ENCODE measurements around the gene FHOD3. TPM values are rescaled to one million over a fixed set of nuclear protein-coding genes. Genes with fewer than 3 reads are reported as not detected.

The FHOD3 gene
- total and polyA plus RNA-seq, 4 donors = 0.57 to 1.3 (median 1.2) TPM; not detected in 1

- Histone ChIP-seq H3K4me3 (ENCODE audit: low read depth in 1 of 3, low read length in 3 of 3) (no peak overlapping the region), H3K27ac (ENCODE audit: low read depth in 1 of 2, low read length in 2 of 2) (no peak overlapping the region), H3K9me3 (ENCODE audit: control insufficient read depth in 4 of 4, low read length in 3 of 4) (no peaks in the 10 kb centered on the region), H3K36me3 (ENCODE audit: control insufficient read depth in 4 of 4, insufficient read depth in 3 of 4, low read depth in 1 of 4, low read length in 3 of 4) (no peaks in the 10 kb centered on the region), H3K27me3 (ENCODE audit: control insufficient read depth in 4 of 4, insufficient read depth in 4 of 4, low read length in 3 of 4) (no peaks in the 10 kb centered on the region), H3K9ac (ENCODE audit: low read depth in 1 of 2, low read length in 2 of 2) (no peak overlapping the region), H3K4me1 (ENCODE audit: control insufficient read depth in 4 of 4, insufficient read depth in 4 of 4, low read length in 3 of 4) (no peaks in the 10 kb centered on the region)
- 94% methylated on average over 19 of the region's 19 CpGs for WGBS
- no peak for DNase-seq (ENCODE audit: low spot score)
- no peak for TF ChIP-seq FOXA2 (IDR thresholded peaks at IDR 0.05)
- no peak for TF ChIP-seq SP1 (IDR thresholded peaks at IDR 0.05)
- no peak for TF ChIP-seq ATF3 (IDR thresholded peaks at IDR 0.05)
- TF ChIP-seq, protein P1, sequence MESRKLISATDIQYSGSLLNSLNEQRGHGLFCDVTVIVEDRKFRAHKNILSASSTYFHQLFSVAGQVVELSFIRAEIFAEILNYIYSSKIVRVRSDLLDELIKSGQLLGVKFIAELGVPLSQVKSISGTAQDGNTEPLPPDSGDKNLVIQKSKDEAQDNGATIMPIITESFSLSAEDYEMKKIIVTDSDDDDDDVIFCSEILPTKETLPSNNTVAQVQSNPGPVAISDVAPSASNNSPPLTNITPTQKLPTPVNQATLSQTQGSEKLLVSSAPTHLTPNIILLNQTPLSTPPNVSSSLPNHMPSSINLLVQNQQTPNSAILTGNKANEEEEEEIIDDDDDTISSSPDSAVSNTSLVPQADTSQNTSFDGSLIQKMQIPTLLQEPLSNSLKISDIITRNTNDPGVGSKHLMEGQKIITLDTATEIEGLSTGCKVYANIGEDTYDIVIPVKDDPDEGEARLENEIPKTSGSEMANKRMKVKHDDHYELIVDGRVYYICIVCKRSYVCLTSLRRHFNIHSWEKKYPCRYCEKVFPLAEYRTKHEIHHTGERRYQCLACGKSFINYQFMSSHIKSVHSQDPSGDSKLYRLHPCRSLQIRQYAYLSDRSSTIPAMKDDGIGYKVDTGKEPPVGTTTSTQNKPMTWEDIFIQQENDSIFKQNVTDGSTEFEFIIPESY (IDR thresholded peaks at IDR 0.05) = no peak
- TF ChIP-seq, protein P2, sequence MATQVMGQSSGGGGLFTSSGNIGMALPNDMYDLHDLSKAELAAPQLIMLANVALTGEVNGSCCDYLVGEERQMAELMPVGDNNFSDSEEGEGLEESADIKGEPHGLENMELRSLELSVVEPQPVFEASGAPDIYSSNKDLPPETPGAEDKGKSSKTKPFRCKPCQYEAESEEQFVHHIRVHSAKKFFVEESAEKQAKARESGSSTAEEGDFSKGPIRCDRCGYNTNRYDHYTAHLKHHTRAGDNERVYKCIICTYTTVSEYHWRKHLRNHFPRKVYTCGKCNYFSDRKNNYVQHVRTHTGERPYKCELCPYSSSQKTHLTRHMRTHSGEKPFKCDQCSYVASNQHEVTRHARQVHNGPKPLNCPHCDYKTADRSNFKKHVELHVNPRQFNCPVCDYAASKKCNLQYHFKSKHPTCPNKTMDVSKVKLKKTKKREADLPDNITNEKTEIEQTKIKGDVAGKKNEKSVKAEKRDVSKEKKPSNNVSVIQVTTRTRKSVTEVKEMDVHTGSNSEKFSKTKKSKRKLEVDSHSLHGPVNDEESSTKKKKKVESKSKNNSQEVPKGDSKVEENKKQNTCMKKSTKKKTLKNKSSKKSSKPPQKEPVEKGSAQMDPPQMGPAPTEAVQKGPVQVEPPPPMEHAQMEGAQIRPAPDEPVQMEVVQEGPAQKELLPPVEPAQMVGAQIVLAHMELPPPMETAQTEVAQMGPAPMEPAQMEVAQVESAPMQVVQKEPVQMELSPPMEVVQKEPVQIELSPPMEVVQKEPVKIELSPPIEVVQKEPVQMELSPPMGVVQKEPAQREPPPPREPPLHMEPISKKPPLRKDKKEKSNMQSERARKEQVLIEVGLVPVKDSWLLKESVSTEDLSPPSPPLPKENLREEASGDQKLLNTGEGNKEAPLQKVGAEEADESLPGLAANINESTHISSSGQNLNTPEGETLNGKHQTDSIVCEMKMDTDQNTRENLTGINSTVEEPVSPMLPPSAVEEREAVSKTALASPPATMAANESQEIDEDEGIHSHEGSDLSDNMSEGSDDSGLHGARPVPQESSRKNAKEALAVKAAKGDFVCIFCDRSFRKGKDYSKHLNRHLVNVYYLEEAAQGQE (IDR thresholded peaks at IDR 0.05) = no peak
- no peak for TF ChIP-seq MAX (IDR thresholded peaks at IDR 0.05)
- TF ChIP-seq TAF1 (conservative IDR thresholded peaks at IDR 0.05) = no peak
- TF ChIP-seq JUND (IDR thresholded peaks at IDR 0.05) = no peak
- TF ChIP-seq RXRA (IDR thresholded peaks at IDR 0.05) = no peak
- no peak for TF ChIP-seq EGR1 (IDR thresholded peaks at IDR 0.05; ENCODE audit: low read depth in 2 of 2)
- no peak for TF ChIP-seq GABPA (IDR thresholded peaks at IDR 0.05 in 1 of 2, conservative IDR thresholded peaks at IDR 0.05 in 1 of 2)
- TF ChIP-seq RAD21 (IDR thresholded peaks at IDR 0.05) = no peak
- TF ChIP-seq CTCF (IDR thresholded peaks at IDR 0.05; ENCODE audit: low read depth, low read length, missing input control) = no peak
- TF ChIP-seq NR2F2 (IDR thresholded peaks at IDR 0.05) = no peak
- no peak for TF ChIP-seq YY1 (IDR thresholded peaks at IDR 0.05)
These were observed 327.9 kb downstream of the FHOD3 start for GRCh38 chr18:36625386-36625785.

DNA sequence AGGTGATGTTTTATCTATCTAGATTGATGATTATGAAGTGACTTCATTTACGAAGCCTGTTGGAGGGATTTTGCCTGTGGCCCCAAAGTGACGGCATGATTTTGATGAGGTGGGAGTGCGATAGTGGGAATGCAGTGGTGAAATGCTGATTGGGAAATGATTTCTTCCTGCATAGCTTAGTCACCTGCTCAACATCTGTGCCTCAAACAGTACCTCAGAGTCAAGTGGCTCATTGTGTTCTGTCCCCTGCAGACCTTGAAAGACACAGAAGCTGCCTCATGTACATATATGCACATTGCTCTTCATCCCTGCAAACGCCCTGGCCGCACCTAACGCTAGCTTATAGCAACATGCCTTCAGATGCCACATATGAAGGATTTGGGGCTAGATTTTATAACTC lies 330.1 kb downstream of the FHOD3 start:
- no peaks in the 10 kb centered on the region for H3K4me1 ChIP-seq (ENCODE audit: control insufficient read depth in 4 of 4, insufficient read depth in 4 of 4, low read length in 3 of 4)
- no peak for DNase-seq (ENCODE audit: low spot score)
- no peaks in the 10 kb centered on the region for H3K36me3 ChIP-seq (ENCODE audit: control insufficient read depth in 4 of 4, insufficient read depth in 3 of 4, low read depth in 1 of 4, low read length in 3 of 4)
- 96% methylated on average over 6 of the region's 6 CpGs for WGBS
- H3K27ac ChIP-seq (ENCODE audit: low read depth in 1 of 2, low read length in 2 of 2) = no peak overlapping the region
- no peaks in the 10 kb centered on the region for H3K9me3 ChIP-seq (ENCODE audit: control insufficient read depth in 4 of 4, low read length in 3 of 4)
- TF ChIP-seq HNF4A (conservative IDR thresholded peaks at IDR 0.05) (no peak), MAX (IDR thresholded peaks at IDR 0.05) (no peak), FOXA1 (IDR thresholded peaks at IDR 0.05) (no peak), RXRA (IDR thresholded peaks at IDR 0.05) (no peak), ATF3 (IDR thresholded peaks at IDR 0.05) (no peak), JUND (IDR thresholded peaks at IDR 0.05) (no peak), NR2F2 (IDR thresholded peaks at IDR 0.05) (no peak), CTCF (IDR thresholded peaks at IDR 0.05; ENCODE audit: low read depth, low read length, missing input control) (no peak), EGR1 (IDR thresholded peaks at IDR 0.05; ENCODE audit: low read depth in 2 of 2) (no peak)
- TF ChIP-seq, protein P1 (IDR thresholded peaks at IDR 0.05) = no peak
- no peaks in the 10 kb centered on the region for H3K27me3 ChIP-seq (ENCODE audit: control insufficient read depth in 4 of 4, insufficient read depth in 4 of 4, low read length in 3 of 4)
- no peak overlapping the region for H3K9ac ChIP-seq (ENCODE audit: low read depth in 1 of 2, low read length in 2 of 2)
- H3K4me3 ChIP-seq (ENCODE audit: low read depth in 1 of 3, low read length in 3 of 3) = no peak overlapping the region
